Skin of body (tissue), 2 donors: Measurements from ENCODE around the gene POLG2. TPM values are rescaled to one million over a fixed set of nuclear protein-coding genes. Genes with fewer than 3 reads are reported as not detected.
"Not testable (repeated sequence)": the region's sequence is repeated elsewhere in the genome, so short reads cannot be mapped to it uniquely, and the experiment has no call there.

Experiments used
- DNase-seq: peaks from one replicate; lab custom pipeline; 2025; lab: John Stamatoyannopoulos, UW
- total RNA-seq: library from RNA; depleted of rRNA; stranded (reverse); fragments of >200 nt; gene quantifications from one replicate; pipeline ENCODE4 v1.2.3, GENCODE V29; 2014

POLG2 gene
- total RNA-seq, 1 donor from 2014 or later, result 15.4 TPM

DNA sequence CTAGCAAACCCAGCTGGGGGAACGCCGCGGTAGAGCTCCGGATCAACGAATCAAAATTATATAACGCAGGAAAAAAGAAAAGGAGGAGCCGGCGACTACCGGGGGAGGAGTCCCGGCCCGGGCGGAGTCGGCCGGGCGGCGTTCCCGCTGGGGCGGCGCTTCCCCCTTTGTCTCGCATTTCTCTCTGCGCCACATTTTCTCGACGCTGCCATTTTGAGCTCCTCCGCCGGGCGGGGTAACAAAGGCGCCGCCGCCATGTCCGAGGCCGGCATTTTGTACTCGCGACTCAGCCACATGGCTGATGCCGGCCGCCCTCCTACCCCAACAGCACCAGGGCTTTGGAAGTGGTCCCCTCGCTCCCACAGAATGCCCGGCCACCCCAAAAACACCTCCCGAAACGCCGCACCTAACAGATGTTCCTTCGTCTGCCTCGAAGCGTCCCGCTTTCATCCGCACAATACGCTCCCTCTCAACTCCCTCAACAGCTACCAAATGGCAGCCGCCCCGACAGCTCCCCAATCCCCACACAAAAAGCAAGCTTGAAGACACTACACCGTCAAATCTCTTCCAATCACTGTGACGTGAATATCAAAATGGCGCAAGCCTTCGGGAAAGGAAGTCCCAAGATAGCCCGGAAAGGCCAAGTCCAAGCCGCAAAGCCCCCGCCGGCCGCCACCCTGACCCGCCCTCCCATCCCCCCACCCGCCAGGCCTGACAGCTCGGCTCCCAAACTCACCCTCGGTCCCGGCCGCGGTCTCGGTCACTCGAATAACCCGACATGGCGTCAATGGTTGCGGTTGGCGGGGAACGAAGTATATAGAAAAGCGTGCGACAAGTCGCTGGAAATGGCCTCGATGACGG lies 8.7 kb upstream of the POLG2 start:
- peak; percentile 93 for DNase-seq

GRCh38 chr17:64504769-64505339 lies 8.0 kb upstream of the POLG2 start:
- DNase-seq, result peak; percentile 74

GRCh38 chr17:64503821-64504768 lies 7.2 kb upstream of the POLG2 start:
- DNase-seq, result no peak

DNA sequence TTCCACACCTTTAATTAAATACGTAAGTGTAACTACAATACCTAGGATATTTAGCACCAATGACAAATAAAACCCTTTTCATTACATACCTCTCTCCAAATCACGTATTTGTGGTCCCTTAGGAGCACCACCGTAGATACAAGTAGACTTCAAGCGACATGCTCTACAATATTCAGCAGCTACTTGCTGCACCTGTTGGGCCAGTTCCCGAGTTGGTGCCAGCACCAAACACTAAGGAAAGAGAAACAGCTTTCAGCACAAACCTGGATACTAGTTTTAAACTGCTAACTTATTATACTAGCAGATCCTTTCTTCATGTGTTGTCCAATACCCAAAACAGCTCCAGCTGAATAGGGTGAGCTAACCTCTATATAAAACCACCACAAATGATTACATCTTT lies 6.5 kb upstream of the POLG2 start:
- no peak for DNase-seq

DNA sequence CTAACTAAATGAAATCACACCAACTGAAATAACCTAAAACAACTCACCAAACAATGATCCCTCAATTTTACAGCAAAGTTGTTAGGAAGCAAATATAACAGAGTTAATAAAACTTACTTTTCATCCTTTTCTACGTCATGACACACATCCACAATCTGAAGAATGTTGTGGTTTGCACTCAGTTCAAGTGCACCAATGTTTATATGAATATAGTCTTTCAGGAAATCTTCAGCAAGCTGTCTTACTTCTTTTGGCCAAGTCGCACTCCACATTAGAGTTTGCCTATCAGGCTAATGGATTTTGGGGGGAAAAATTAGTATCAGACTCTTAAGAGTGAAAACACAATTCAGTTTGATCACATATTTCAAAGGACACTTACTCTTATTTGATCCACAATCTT lies 6.0 kb upstream of the POLG2 start:
- no peak for DNase-seq

- DNase-seq, result no peak
Observed at GRCh38 chr17:64502021-64502420, 5.2 kb upstream of the POLG2 start.

DNA sequence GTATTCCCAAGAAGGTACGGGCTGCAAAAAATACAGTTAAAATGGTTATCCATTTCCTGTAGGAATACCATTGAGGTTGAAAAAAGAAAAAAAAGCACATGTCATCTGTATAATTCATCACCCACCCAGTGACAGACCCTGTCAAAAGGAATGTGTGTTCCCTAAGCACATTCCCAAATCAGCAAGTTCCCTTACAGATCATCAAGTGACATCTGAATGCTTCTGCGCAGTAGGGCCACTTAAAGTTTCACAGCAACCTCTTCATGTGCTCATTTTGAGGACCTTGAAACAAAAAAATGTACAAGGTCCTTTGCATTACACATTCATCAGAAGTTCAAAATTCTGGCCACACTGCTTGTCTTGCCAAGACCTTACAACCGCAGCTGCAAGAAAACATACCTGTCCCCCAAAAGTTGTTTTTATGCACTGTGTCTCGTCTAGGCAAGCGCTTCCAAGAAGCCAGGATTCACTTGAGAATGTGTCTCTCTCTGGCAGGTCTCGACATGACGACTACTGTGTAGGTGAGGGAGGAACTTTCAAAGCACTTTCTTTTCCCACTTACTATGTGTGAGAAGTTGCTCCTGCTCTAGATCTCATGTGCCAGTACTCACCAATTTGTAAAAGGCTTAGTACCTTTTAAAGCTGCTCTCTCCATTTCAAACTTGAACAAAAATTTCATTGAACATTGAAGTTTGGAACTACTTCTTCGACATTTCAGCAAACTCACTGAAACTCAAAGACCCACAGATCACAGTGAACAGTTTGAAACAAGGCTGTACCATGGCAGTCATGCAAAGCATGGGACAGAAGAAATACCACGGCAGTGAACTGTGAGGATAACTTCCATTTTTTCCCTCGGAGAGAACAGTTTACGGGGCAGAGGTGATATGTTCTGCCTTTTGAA lies 4.3 kb upstream of the POLG2 start:
- DNase-seq, result no peak

DNA sequence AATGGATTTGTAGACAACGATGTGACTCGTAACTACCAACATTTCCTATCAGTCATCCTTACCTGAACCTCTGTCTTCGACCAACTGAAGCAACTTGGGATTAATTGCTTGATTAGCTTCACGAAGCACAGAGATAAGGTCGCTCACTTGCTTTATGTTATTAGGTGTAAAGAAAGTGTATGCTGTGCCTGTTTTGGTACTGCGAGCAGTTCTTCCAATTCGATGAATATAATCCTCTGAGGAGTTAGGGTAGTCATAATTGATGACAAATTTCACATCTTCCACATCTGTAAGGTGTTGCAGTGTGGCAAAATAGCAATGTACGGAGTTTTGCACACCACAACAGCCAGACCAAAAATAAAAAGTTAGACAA lies 3.6 kb upstream of the POLG2 start:
- no peak for DNase-seq

DNA sequence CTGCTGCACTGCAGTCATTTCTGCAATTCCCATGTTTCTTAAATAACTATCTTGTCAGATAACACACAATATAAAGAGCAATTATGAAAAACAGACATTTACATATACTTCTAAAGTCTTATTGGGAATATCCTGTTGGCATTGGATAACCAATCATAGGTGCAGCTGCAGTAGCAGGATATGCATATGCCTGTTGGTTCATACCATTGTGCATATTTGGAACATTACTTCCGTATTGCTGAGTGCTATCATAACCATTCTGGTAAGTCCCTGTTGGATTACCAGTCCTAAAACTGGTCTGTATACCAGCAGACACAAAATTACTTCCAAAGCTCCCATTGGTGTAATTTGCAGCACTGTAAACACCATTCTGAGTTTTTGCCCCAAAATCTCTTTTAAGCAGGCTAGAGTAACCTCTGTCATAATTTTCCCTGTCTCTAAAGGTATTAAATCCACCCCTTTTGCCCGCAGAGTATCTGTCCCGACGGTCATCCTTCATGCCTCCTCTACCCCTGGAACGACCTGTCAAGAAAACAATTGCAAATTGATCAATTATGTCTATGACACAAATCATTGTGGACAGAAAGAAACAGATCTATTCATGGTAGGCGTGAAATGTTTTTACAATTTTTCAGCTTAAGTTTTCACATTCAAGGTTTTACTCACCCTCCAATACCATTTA lies 3.1 kb upstream of the POLG2 start:
- DNase-seq, result no peak

- no peak for DNase-seq
Observed at GRCh38 chr17:64498308-64499203, 1.7 kb upstream of the POLG2 start.

- DNase-seq, result no peak
Observed at GRCh38 chr17:64497565-64498035, 746 bp upstream of the POLG2 start.

DNA sequence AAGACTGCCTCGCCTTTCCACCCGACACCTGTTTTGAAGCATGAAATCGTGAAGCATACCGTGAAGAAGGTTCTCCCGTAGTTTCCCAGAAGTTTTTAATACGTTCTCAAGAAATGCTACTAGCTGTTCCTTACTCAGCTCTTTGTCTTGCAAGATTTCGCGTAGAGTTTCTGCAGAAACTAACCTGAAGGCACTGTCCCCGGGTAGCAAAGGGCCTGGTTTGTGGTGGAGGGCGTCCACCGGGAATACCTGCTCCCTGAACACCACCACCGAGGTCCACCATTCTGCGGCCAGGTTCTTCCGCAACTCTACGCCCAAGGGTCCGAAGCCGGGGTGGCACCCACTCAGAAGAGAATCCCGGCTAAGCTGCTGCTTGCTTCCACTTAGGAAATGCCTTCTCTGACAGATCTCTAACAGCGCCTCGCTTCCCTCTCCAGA lies 487 bp downstream of the POLG2 start:
- DNase-seq, result no peak

- DNase-seq, result not testable (repeated sequence)
Observed at GRCh38 chr17:64495300-64495699, 1.6 kb downstream of the POLG2 start.

DNA sequence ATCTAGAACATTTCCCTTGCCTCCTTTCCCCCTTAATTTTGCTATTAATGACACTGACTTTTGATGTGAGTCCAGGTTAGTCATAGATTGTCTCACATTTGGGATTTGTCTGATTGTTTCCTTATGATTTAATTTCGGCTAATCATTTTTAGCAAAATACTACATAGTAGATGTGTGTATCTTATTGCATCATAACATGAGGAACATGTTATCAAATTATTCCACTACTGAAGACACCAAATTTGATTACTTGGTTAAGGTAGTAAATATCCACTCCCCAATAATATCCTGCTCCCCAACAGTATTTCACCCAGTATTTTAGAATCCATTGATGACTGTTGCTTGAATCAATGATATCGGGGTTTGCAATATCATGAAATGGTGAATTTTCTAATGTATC lies 2.7 kb downstream of the POLG2 start:
- DNase-seq, result no peak

DNA sequence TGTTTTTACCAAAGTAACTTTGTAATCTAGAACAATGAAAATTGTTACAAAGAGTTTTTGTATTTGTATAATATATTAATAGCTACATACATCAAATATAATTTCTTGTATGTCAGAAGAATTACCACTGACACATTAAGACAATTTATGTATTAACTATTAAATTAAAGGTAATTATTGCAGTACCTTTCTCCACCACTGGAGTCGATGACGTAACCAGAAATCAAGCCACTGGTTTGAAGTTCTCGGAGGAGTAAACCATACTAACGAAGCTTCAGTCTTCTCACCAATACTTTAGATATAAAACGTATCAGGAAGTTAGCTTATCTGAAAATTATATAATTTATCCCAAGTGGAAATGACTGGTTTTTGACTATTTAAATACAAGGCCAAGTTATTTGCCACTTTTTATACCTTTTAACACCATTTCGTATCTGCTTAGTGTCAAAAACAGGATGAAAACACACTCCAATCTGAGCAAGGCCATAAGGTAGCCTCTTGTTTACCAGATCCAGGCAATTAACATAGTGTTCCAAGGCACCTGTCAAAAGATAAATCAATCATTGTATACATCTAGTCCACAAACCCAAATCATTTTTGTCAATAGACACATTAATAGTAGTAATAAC lies 4.3 kb downstream of the POLG2 start:
- DNase-seq, result no peak

GRCh38 chr17:64491994-64492393 lies 4.9 kb downstream of the POLG2 start:
- DNase-seq, result no peak

DNA sequence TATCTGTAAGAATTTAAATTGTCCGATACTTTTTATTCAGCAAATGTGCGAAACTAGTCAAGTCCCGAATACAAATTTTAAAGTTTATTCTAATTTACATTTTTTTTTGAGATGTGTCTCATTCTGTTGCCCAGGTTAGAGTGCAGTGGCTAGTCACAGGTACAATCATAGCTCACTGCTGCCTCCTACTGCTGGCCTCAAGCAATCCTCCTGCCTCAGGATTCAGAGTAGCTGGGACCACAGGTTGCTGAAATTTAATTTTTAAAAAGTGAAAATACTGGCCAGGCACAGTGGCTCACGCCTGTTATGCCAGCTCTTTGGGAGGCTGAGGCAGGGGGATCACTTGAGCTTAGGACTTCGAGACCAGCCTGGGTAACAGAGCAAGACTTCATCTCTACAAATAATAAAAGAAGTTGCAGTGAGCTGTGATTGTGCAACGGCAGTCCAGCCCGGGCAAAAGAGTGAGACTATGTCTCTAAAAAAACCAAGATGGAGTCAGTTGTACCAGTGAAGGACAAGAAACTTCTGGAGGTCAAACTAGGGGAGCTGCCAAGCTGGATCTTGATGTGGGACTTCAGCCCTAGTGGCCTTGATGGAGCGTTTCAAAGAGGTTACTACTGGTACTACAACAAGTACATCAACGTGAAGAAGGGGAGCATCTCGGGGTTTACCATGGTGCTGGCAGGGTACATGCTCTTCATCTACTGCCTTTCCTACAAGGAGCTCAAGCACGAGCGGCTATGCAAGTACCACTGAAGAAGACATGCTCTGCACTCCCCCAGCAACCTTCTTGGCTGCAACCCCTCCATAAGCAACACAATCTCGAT lies 5.6 kb downstream of the POLG2 start:
- DNase-seq, result no peak

GRCh38 chr17:64488301-64488700 lies 8.6 kb downstream of the POLG2 start:
- no peak for DNase-seq
